ENCODE measurements around the gene A3GALT2.

Gene A3GALT2

DNA sequence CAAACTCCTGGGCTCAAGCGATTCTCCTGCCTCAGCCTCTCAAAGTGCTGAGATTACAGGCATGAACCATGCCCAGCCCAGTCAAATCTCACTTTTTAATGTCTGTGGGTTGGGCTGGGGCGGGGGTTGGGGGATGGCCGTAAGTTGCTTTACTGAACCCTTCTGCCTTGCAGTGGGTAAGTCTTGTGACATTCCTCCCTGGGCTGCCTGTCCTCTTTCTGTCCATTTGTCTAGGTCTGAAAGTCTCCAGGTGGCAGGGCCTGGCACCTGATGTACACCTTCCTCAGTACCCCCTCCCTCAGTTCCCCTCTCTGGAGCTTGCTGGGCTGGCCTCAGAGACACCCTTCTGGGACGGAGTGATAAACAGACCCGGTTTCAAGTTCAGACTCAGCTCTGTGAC lies 51.3 kb downstream of the A3GALT2 start:
- no peak for DNase-seq

DNA sequence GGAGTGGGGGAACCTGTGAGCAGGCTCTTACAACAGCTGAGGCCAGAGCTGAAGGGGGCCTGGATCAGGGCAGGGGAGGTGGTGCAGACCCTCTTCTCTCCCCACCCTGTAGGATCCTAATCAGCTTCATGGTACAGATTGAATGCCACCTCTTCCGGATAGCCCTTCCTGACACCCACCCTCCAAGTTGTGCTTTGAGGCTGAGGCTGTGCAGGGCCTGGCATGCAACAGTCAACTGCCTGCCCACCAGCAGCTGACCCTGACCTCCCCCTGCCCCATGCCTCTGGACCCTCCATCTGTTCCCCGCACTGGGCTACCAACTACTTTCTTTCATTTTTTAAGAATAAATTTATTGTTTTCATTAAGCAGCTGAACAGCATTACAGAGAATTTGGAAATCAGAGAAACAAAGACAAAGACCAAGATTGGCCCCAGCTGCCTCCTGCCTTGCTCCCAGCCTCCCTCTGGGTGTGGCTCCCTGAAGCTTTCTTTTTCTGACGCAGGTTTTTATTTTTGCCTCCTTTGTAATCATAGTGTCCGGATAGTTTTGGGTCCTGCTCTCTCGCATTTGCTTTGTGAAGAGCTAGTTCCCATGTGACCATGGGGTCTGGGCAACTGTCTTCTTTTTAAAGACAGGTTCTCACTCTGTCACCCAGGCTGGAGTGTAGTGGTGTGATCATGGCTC lies 51.8 kb downstream of the A3GALT2 start:
- DNase-seq = no peak

DNA sequence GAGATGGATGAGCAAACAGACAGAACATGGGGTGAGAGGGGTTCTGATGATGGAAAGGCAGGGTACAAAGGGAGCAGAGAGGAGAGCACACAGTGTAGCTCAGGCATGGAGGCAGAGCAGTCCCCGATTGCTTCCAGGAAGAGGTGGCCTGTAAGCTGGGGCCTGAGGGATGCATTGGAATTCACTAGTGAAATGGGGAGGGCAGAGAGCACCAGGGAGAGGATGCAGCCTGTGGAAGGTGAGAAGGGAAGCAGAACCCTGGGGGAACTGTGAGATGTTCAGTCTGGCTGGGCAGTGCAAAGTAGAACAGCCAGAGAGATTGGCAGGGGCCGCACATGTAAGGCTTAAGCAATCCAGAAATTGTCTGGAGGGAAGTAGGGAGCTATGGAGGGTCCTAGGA lies 52.4 kb downstream of the A3GALT2 start:
- DNase-seq = no peak

DNA sequence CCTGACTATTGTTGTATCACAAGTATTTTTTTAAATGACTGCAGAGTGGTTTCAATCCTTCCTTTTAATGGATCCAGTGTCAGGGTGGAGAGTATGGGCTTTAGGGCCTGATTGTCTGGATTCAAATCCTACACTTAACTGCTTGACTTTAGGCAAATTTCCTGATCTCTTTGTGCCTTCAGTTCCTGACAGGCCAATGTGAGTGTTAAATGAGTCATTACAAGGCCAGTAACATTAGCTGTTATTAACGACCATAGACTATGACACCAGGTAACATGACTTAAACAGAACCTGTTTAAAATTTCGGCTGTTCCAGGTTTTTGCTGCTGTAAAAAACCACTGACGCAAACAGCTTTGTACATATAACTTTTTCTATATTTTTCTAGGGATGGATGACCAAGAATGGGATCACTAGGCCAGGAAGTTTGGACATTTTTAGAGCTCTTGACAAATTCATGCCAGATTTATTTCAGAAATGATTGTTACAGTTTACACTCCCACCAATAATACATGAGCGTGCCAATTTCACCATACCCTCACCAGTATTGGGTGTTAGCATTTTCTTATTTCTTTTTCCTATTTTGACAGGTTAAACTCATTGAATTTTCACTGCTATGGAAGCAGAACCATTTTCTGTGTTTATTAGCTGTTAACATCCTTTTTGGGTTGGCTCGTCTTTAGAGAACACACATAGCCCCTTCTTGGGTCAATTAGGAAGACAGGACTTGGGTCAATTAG lies 53.3 kb downstream of the A3GALT2 start:
- no peak for DNase-seq

DNA sequence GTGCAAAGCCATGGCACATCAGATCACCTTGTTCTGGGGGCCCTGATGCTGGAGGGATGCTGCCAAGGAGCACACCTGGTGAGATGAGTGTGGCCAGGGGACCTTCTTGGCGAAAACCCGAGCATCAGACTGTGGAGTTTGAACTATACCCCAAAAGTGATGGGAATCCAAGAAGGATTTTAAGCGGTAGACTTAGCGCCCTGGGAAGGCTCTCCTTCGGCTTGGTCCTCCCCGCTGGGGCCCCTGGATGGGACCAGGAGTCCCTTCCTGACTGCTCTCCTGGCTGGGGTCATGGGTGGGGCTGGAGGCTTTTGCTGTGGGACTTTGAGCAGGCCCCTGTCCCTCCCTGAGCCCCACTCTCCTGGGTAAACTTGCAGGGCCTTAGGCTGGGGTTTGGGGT lies 54.1 kb downstream of the A3GALT2 start:
- no peak for DNase-seq

DNA sequence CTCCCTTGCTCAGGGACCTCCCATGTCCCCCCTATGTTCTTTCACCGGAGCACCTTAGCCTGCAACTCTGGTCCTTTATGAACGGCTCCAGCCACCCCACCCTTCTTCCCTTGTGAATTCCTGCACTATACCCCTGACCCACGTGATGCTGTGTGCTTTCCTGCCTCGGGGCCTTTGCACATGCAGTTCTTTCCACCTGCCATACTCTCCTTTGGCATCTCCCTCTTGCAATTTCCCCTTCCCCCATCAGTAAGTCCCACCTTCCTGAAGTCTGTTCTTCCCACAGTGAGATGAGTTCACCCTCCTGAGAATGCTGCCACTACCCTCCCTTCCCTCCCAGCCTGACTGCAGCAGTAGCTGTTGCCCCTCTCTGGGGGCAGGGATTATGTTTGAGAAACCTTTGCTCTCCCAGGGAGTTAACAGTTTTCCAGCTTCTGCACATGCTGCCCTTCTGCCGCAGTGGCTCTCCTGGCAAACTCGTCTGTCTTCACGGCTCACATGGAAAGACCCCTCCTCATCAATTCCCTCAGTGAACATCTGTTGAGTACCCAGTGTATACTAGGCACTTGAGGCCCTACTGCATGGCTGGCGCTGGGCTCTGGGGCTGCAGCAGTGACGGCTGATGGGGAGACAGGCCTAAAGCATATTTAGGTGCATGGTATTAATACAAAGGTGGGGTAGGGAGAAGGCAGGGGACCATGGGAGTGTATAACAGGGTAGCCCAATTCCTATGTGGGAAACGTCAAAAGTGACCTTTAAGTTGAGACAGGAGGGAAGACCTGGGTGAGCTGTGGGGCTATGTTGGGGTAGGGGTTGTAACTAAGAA lies 54.9 kb downstream of the A3GALT2 start:
- DNase-seq = no peak

DNA sequence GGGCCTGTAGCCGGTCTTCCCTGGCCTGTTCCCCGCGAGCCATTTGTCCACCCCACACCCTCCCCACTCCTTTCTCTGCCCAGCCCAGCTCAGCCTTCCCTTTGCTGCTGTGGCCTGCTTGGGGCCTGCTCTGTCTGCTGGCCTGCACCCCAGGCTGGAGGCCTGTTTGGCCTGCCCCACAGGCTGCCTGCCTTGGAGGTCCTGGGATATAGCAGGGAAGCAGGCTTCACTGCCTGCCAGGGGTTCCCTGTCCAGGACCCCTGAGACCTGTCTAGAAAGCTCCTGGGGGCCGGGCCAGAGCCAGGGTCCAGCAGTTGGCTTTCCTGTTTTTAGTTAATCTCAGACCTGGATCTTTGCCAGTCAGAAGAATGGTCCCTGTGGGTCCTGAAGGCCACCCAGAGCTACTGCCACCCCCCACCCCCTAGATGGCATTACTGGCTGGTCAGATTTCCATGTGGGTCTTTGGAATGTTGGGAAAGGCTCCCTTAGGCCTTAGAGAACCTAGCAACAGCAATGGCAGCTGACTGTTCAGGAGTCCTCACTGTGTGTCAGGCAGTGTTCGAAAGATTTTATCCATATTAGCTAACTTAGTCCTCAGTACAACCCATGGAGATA lies 56.9 kb downstream of the A3GALT2 start:
- no peak for DNase-seq

DNA sequence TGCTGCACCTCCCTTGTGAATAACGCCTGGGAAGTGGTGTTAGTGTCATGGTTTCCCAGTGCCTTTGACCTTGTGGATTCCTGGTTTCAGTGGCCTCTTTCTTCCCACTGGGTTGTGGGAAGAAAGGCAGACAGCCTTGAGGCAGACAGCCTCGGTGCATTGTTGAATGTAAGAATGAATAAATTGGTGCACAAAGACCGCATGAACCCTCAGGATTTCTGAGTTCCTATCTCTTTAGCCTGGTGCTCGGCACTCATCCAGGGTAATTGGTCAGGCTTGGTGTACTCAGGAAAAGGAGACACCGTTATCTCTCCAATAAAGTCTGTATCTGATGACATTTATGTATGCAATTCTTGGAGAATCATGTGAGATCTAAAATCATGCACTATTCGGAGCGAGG lies 59.6 kb downstream of the A3GALT2 start:
- DNase-seq = no peak

DNA sequence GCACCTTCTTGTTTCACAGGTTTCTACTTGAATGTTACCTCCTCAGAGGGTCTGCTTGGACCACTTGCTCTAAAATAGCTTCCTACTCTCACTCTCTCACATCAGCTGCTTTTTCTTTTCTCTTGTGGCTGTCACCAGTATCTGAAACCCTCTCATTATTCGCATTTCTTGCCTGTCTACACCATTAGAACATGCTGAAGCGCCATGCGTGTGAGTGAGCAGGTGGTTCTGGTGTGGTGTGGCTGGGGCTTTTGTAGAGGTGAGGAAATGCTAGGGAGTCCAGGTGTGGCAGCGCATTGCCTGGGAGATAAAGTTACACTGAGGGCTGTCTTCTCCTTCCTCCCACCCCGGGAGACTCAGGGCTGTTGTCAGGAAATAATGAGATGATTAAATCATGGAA lies 60.5 kb downstream of the A3GALT2 start:
- no peak for DNase-seq

DNA sequence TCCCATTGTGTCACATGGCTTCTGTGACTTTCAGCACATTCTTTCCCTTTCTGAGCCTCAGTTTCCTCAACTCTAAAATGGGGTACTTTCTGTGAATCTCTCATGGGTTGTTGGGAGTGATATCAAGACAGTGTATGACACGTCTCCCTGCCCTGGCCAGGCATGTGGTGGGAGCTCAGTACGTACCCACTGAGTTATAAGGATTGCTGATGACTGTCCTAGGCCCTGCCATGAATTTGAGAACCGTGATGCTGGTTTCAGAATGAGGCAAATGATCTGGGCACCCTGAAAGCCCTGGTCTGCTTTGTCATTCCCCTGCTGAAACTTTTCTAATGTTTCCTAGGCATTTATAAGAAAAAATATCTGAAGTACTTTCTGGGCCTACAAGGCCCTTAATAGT lies 61.0 kb downstream of the A3GALT2 start:
- DNase-seq = no peak

DNA sequence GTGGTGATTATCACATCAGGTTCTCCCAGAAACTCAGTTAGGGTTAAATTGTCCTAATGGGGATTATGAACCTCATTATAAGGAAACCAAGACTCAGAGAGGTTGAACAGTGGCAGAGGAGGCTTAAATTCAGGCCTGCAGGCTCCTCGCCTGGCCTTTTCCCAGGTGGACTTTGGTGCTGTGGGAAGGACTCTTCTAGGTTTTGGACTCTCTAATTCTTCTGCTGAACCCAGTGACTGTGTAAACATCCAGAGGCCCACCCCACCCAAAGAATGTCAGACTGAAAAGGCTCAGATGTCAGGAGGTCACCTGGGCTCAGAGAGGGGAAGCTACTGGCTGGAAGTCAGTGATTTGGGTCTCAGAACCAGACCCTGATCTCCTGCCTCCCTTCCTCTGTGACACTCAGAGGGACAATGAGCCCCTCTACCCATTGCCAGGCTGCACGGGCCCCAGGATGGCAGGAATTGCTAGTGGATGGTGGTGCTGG lies 62.1 kb downstream of the A3GALT2 start:
- no peak for DNase-seq

DNA sequence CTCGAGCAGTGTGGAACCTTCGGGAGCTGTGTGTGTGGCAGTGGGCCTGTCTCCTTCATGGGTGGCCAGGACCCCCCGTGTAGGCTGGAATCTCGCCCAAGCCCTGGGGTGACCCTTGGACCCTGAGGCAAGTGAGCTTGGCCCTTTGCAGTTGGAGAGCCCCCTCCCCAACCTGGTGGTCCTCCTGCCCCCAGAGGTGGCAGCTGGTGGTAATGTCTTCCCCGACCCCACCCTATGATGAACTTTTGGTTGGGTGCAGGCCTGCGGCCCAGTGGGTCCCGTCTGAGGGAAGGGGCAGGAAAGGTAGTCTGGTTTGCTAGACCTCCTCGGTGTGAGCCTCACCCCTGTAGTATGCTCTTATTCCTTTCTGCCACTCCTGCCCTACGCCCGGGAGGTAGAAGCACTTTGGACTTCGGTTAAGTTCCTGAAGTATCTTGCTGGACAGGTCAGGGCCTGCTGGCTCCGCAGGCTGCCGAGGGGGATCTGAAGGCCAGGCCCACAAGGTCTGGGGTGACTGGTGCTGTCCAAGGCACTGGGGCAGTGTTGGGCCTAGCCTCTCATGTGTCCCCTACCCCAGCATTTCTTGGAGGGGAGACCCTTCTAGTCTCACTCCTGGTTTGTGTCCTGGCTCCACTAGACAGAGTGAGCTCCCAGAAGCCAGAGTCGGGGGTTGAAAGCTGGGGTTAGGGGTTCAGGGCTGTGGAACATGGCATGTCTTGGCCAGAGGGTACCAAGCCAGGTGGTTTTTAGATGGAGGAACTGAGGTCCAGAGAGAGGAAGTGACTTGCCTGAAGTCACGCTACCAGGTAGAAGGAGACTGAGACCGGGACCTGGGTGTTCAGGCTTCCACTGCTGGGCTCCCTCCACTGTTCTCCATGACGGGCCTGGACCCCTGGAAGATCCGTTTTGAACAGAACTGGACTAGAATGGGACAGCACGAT lies 62.9 kb downstream of the A3GALT2 start:
- no peak for DNase-seq

DNA sequence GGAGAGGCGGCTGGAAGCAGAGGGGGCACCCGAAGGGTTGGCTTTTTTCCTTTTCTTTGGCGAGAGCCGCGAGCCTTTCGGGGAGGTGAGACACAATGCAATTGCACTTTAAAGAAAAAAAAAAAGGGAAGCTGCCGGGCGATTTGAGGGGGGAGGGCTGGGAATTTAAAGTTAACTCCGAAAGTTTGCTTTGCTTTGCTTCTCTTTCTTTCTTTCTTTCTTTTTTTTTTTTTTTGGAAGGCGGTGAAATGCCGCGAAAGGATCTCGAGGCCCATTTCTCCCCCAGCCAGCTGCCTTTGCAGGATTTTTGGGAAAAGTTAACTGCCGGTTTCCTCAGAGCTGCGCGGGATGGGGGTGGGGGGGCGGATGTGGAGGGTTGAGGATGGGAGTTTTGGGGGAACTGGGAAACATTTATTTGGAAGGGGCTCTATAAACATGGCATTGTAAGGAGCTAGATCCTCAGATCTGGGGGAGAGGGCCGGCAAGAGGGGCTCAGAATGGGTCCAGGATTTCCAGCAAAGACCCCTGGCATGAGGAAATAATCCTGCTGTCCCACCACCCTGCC lies 63.6 kb downstream of the A3GALT2 start:
- DNase-seq = no peak
